ENCODE measurements around the gene TMEM163. TPM values are rescaled to one million over a fixed set of nuclear protein-coding genes. Genes with fewer than 3 reads are reported as not detected.

The TMEM163 gene
- total RNA-seq, 4 donors from 2014 or later: 0.34 to 1.2 TPM; not detected in 2

DNA sequence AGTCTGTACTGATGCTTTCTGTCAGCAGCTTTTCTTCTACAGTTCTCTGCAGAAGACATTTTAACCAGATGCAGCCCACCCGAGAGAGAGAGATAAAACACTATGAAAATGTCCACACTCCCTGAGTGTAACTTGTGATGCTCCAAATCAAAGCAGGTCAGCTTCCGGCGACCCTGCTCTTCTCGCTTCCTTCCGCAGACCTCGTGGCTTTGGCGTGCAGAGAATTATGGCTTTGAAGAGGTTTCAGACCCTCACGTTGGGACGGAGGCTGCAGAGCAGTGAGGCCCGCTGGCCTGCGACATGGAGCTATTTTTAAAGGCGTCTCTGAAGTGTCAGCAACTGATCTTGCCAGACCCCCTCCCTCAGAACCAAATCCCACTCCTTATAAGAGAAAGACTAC lies 41.8 kb downstream of the TMEM163 start:
- Histone ChIP-seq H3K27me3 (no peaks in the 10 kb centered on the region), H3K27ac (no peak overlapping the region), H3K9me3 (no peaks in the 10 kb centered on the region), H3K4me3 (no peak overlapping the region), H3K4me1 (no peaks in the 10 kb centered on the region), H3K36me3 (no peaks in the 10 kb centered on the region)
- TF ChIP-seq, protein P1, sequence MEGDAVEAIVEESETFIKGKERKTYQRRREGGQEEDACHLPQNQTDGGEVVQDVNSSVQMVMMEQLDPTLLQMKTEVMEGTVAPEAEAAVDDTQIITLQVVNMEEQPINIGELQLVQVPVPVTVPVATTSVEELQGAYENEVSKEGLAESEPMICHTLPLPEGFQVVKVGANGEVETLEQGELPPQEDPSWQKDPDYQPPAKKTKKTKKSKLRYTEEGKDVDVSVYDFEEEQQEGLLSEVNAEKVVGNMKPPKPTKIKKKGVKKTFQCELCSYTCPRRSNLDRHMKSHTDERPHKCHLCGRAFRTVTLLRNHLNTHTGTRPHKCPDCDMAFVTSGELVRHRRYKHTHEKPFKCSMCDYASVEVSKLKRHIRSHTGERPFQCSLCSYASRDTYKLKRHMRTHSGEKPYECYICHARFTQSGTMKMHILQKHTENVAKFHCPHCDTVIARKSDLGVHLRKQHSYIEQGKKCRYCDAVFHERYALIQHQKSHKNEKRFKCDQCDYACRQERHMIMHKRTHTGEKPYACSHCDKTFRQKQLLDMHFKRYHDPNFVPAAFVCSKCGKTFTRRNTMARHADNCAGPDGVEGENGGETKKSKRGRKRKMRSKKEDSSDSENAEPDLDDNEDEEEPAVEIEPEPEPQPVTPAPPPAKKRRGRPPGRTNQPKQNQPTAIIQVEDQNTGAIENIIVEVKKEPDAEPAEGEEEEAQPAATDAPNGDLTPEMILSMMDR (IDR thresholded peaks at IDR 0.05): no peak
- TF ChIP-seq POLR2A (IDR thresholded peaks at IDR 0.05): no peak
- no peak for DNase-seq
- intact Hi-C loops (cut with DNase I; ENCODE audit: low total_unique reads): no loop called here

DNA sequence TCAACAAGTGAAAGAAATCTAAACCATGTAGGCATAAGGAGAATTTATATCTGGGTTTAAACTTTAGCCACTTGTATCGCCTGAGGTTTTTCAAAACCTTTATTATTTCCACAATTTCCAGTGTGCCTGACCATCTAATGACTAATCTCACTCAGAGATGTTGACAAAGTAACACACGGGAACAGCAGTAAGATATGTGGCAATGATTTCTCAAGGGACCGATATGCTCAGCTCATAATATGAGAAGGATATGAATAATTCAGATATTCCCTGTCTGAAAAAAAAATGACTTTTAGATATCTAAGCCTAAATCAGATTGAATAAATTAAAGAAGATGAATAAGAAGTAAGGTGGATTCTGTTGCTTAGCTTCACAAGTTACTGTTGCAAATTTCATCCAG lies 43.5 kb downstream of the TMEM163 start:
- DNase-seq: no peak
- no peak overlapping the region for H3K27ac ChIP-seq
- H3K27me3 ChIP-seq: no peaks in the 10 kb centered on the region
- TF ChIP-seq, protein P1 (IDR thresholded peaks at IDR 0.05): no peak
- TF ChIP-seq POLR2A (IDR thresholded peaks at IDR 0.05): no peak
- no peak overlapping the region for H3K4me3 ChIP-seq
- intact Hi-C loops (cut with DNase I; ENCODE audit: low total_unique reads): no loop called here
- no peaks in the 10 kb centered on the region for H3K4me1 ChIP-seq
- H3K9me3 ChIP-seq: no peaks in the 10 kb centered on the region
- H3K36me3 ChIP-seq: no peaks in the 10 kb centered on the region

DNA sequence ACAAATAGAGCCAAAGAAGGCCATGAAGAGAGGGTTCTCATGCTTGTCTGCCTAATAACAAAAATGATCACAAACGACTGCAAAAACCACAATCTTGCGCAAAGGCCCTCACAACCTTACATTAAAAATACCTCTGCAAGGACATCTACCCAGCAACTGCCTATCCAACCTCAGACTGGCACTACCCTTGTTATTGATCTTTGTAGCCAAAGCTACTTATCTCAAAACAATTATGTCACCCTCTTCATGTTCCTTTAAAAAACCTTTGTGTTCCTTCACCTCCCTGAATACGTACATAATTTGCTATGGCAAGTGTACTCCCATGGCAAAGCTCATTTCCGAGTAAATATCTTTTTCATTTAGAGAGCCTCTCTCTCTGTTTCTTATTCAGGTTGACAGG lies 44.1 kb downstream of the TMEM163 start:
- intact Hi-C loops (cut with DNase I; ENCODE audit: low total_unique reads): no loop called here
- Histone ChIP-seq H3K27me3 (no peaks in the 10 kb centered on the region), H3K9me3 (no peaks in the 10 kb centered on the region), H3K36me3 (no peaks in the 10 kb centered on the region), H3K4me3 (no peak overlapping the region), H3K4me1 (no peaks in the 10 kb centered on the region), H3K27ac (no peak overlapping the region)
- DNase-seq: no peak
- TF ChIP-seq, protein P1 (IDR thresholded peaks at IDR 0.05): no peak
- TF ChIP-seq POLR2A (IDR thresholded peaks at IDR 0.05): no peak

DNA sequence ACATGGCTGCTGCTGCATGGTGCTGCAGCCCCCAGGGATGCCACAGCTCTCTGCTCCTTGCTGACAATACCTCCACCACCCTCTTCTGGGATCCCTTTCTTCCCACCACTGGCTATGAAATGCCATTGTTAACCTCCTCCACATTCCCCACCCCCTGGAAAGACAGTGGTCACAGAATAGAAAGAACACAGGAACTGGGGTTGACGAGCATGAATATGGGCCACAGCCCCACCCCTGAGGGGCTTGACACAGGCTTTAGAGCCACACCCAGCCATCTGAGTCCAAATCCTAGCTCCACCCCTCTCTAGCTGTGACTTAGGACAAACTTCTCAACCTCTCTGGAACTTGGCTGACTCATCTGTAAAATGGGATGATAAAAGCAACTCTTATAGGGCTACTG lies 47.3 kb downstream of the TMEM163 start:
- TF ChIP-seq, protein P1 (IDR thresholded peaks at IDR 0.05): no peak
- no peak for TF ChIP-seq POLR2A (IDR thresholded peaks at IDR 0.05)
- no peaks in the 10 kb centered on the region for H3K4me1 ChIP-seq
- H3K27ac ChIP-seq: no peak overlapping the region
- H3K36me3 ChIP-seq: no peaks in the 10 kb centered on the region
- DNase-seq: no peak
- H3K27me3 ChIP-seq: no peaks in the 10 kb centered on the region
- no peaks in the 10 kb centered on the region for H3K9me3 ChIP-seq
- H3K4me3 ChIP-seq: no peak overlapping the region
- intact Hi-C loops (cut with DNase I; ENCODE audit: low total_unique reads): no loop called here

DNA sequence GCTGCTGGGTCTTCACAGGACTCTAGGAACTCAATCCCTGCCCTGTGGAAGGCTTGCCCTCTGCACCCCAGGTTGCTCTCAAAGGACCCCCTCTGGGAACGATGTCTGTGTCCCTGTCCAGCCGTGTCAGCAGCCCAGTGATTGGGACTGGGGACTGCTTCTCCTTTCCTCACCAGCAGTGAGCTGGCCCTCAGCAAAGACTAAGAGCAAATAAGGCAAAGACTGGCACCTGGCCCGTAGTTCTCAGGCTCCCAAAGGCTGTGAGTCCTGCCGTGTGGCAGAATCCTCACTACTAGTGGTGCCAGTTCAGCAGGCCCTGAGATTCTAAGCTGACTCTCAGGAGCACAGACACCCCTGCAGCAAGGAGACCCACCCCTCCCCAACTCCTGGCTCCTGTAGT lies 47.8 kb downstream of the TMEM163 start:
- no peaks in the 10 kb centered on the region for H3K27me3 ChIP-seq
- no peak for DNase-seq
- H3K4me1 ChIP-seq: no peaks in the 10 kb centered on the region
- H3K4me3 ChIP-seq: no peak overlapping the region
- H3K9me3 ChIP-seq: no peaks in the 10 kb centered on the region
- no peak overlapping the region for H3K27ac ChIP-seq
- intact Hi-C loops (cut with DNase I; ENCODE audit: low total_unique reads): no loop called here
- H3K36me3 ChIP-seq: no peaks in the 10 kb centered on the region
- TF ChIP-seq POLR2A (IDR thresholded peaks at IDR 0.05): no peak
- TF ChIP-seq, protein P1 (IDR thresholded peaks at IDR 0.05): no peak

Measured in uterus (tissue), 4 donors.